Naive thymus-derived CD4-positive, alpha-beta T cell (primary cell): ENCODE measurements around the gene GRB10. TPM values are rescaled to one million over a fixed set of nuclear protein-coding genes. Genes with fewer than 3 reads are reported as not detected.
"Not testable (repeated sequence)": the region's sequence is repeated elsewhere in the genome, so short reads cannot be mapped to it uniquely, and the experiment has no call there.

Source experiments
- ATAC-seq: fragments of 150-1000 bp; cut with Tn5 transposase; 2 replicates; pipeline ENCODE4 v1.10.0; 2021; ENCODE audit warnings: mild to moderate bottlenecking, moderate library complexity
- CTCF ChIA-PET: fragments of 350-600 bp; sonication (Branson Sonifier 250); formaldehyde crosslinking; loops from one replicate; lab custom pipeline; 2021; ENCODE audit warnings: antibody characterized with exemption; lab: Charles Lee
- POLR2A ChIA-PET: fragments of 350-600 bp; sonication (Branson Sonifier 250); formaldehyde crosslinking; loops from one replicate; lab custom pipeline; 2021; ENCODE audit warnings: antibody characterized with exemption, inconsistent platforms; lab: Charles Lee
- DNase-seq, 9 donors: peaks; one replicate each; pipeline versions ENCODE4 v3.0.0 to v3.0.0-alpha.2; 2020 to 2022; ENCODE audit warnings: mixed read lengths in 1 of 9
- H3K27ac ChIP-seq: one replicate; pipeline ENCODE4 v1.7.0; 2013; ENCODE audit warnings: mild to moderate bottlenecking, low read depth, low read length, moderate library complexity
- H3K27me3 ChIP-seq, 2 donors: one replicate each; pipeline ENCODE4 v1.7.0; 2013; ENCODE audit warnings: low read length in 2 of 2, mild to moderate bottlenecking in 2 of 2, moderate library complexity in 2 of 2; ENCODE audit not compliant: control insufficient read depth in 2 of 2, insufficient read depth in 2 of 2
- H3K36me3 ChIP-seq, 3 experiments: 1 replicate in 2 of 3; 2 replicates in 1 of 3; pipeline ENCODE4 v1.7.0; 2013; ENCODE audit warnings: low read length in 3 of 3, mild to moderate bottlenecking in 3 of 3, moderate library complexity in 1 of 3; ENCODE audit not compliant: insufficient read depth in 3 of 3, control insufficient read depth in 2 of 3
- H3K4me1 ChIP-seq, 2 donors: one replicate each; pipeline ENCODE4 v1.7.0; 2013; ENCODE audit warnings: low read length in 2 of 2, mild to moderate bottlenecking in 2 of 2, moderate library complexity in 1 of 2; ENCODE audit not compliant: control insufficient read depth in 2 of 2, insufficient read depth in 2 of 2
- H3K4me3 ChIP-seq: 2 replicates; pipeline ENCODE4 v1.7.0; 2013; ENCODE audit warnings: mild to moderate bottlenecking, low read length
- H3K9me3 ChIP-seq, 3 experiments: 1 replicate in 2 of 3; 2 replicates in 1 of 3; pipeline ENCODE4 v1.7.0; 2013; ENCODE audit warnings: low read length in 3 of 3; ENCODE audit not compliant: control insufficient read depth in 2 of 3
- H3K27ac Mint-ChIP-seq, 9 donors: one replicate each; pipeline ENCODE4 v1.8.0; 2020 to 2022; ENCODE audit warnings: mixed read lengths in 9 of 9, mild to moderate bottlenecking in 8 of 9, moderate library complexity in 5 of 9, inconsistent platforms in 2 of 9
- H3K27me3 Mint-ChIP-seq, 5 donors: one replicate each; pipeline ENCODE4 v1.8.0; 2021 to 2022; ENCODE audit warnings: mixed read lengths in 5 of 5, mild to moderate bottlenecking in 1 of 5
- H3K36me3 Mint-ChIP-seq, 5 donors: one replicate each; pipeline ENCODE4 v1.8.0; 2020 to 2022; ENCODE audit warnings: mixed read lengths in 5 of 5, mild to moderate bottlenecking in 3 of 5, inconsistent platforms in 1 of 5
- H3K4me1 Mint-ChIP-seq, 7 donors: one replicate each; pipeline ENCODE4 v1.8.0; 2020 to 2022; ENCODE audit warnings: mixed read lengths in 7 of 7, mild to moderate bottlenecking in 3 of 7, inconsistent platforms in 1 of 7
- H3K4me3 Mint-ChIP-seq, 10 donors: one replicate each; pipeline ENCODE4 v1.8.0; 2020 to 2022; ENCODE audit warnings: mild to moderate bottlenecking in 10 of 10, mixed read lengths in 10 of 10, moderate library complexity in 6 of 10, inconsistent platforms in 2 of 10
- H3K9me3 Mint-ChIP-seq, 11 donors: one replicate each; pipeline ENCODE4 v1.8.0; 2020 to 2022; ENCODE audit warnings: mixed read lengths in 11 of 11, mild to moderate bottlenecking in 4 of 11, inconsistent platforms in 1 of 11, moderate library complexity in 1 of 11
- intact Hi-C, 2 donors: fragments of 100-400 bp; cut with micrococcal nuclease; formaldehyde crosslinking; loops; one replicate each; pipeline ENCODE4 v1.15.1; 2023
- polyA plus RNA-seq, 2 donors: library from polyadenylated mRNA; unstranded; fragments of 300-500 nt; fragmentation: Illumina TruSeq; gene quantifications; one replicate each; pipeline ENCODE4 v1.2.3, GENCODE V29; 2021
- total RNA-seq, 6 experiments: library from RNA in 5 of 6; stranded (reverse) in 5 of 6; gene quantifications; 1 replicate in 5 of 6; 2 replicates in 1 of 6; pipeline ENCODE4 v1.2.3 and lab custom pipeline; 2021 to 2026

GRB10 gene
- total and polyA plus RNA-seq, 7 experiments from 2014 or later, result 2.6 to 10.6 (median 6.2) TPM

DNA sequence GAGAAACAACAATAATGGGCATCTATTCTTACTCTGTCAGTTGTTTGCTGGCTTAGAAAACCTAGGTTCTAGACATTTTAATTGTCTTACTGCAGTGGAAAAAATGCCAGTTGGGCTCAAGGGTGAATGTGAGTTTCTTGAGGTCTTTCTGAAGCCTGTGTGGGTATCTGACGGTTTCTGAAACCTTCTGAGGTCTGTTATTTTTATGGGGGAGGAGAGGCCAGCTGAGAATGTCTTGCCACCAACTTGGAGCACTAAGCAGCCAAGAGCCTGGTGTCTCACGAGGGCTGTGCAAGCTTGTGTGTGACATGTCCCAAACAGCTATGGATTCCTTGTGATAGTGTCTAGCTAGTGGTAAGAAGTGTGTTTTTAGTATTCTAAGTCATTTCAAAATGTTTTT lies 193.3 kb downstream of the GRB10 start:
- ChIA-PET POLR2A (interaction anchor here (1.1 kb wide), 1 partner anchor 17 kb away, joined by 3 read pairs; no protein-coding TSS in a partner anchor), CTCF (no interaction called here)
- ATAC-seq, result no peak

DNA sequence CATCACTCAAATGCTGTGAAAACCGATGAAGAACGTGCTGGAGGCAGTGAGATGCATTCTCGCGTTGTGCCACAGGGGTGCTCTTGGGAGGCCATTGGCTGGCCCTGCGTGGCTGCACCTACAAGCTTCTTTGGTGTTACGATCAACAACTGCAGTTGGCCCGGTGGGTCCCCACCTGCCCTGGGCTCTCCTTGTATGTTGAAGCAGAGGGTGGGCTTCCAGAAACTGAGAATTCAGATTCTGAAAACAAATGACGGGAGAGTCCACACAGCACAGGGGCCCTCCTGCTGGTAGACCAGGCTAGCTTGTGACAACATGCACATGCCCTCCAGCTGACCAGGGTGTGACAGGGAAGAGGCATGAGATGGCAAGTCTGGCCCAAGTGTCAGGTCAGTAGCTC lies 193.8 kb downstream of the GRB10 start:
- Mint-ChIP-seq H3K36me3 (peaks cover 0 to 14% (median 4%) of the 10 kb centered on the region in 5 donors), H3K27me3 (peaks cover 6 to 11% (median 8%) of the 10 kb centered on the region in 5 donors), H3K4me3 (no peak overlapping the region), H3K9me3 (peaks cover 0 to 19% (median 3%) of the 10 kb centered on the region in 11 donors), H3K27ac (no peak overlapping the region), H3K4me1 (no peaks in the 10 kb centered on the region)
- ChIA-PET CTCF (no interaction called here), POLR2A (no interaction called here)
- H3K27ac ChIP-seq, result no peak overlapping the region
- H3K4me1 ChIP-seq, result no peaks in the 10 kb centered on the region
- DNase-seq (no peak), ATAC-seq (peak; percentile 22)
- H3K9me3 ChIP-seq, result peaks cover 0 to 7% (median 0%) of the 10 kb centered on the region in 3 experiments
- intact Hi-C loops, result no loop called here
- peaks cover 0 to 6% (median 0%) of the 10 kb centered on the region in 3 experiments for H3K36me3 ChIP-seq
- H3K27me3 ChIP-seq, result no peaks in the 10 kb centered on the region
- no peak overlapping the region for H3K4me3 ChIP-seq

More for the DNA sequence above, 193.3 kb downstream of the GRB10 start:
- H3K27me3 ChIP-seq, result no peaks in the 10 kb centered on the region
- peaks cover 6 to 11% (median 7%) of the 10 kb centered on the region in 5 donors for H3K27me3 Mint-ChIP-seq
- no peaks in the 10 kb centered on the region for H3K4me1 ChIP-seq
- H3K4me3 ChIP-seq, result no peak overlapping the region
- H3K9me3 Mint-ChIP-seq, result peaks cover 0 to 16% (median 0%) of the 10 kb centered on the region in 11 donors
- intact Hi-C loops, result no loop called here
- peak overlapping the region in 1 of 9 donors; percentile 36 for H3K27ac Mint-ChIP-seq
- H3K36me3 Mint-ChIP-seq, result peaks cover 0 to 14% (median 4%) of the 10 kb centered on the region in 5 donors
- no peak overlapping the region for H3K27ac ChIP-seq
- no peak for DNase-seq
- H3K4me3 Mint-ChIP-seq, result no peak overlapping the region
- H3K36me3 ChIP-seq, result peaks cover 0 to 6% (median 0%) of the 10 kb centered on the region in 3 experiments
- peaks cover 0 to 3% (median 0%) of the 10 kb centered on the region in 3 experiments for H3K9me3 ChIP-seq
- peaks cover 0 to 4% (median 0%) of the 10 kb centered on the region in 7 donors for H3K4me1 Mint-ChIP-seq

DNA sequence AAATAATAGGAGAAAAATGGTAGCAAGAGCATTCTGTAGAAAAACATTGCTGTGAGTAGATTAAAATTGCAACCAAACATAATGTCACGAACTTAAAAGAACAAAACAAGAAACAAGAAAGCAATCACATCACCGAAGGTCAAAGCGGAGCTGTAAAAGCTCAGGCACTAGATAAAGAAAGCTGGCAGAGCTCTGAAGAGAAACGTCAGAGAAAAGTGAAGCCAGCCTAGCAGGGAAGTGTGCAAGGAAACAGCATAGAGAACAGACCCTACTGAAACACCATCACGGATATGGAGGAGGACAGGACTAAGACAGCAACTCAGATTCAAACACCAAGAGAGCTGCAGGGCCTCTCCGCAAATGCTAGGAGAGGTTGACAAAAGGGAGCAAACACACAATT lies 195.0 kb downstream of the GRB10 start:
- POLR2A ChIA-PET, result no interaction called here
- no peaks in the 10 kb centered on the region for H3K27me3 ChIP-seq
- intact Hi-C loops, result no loop called here
- no peak overlapping the region for H3K4me3 ChIP-seq
- peaks cover 0 to under 1% (median 0%) of the 10 kb centered on the region in 3 experiments for H3K36me3 ChIP-seq
- no peak overlapping the region for H3K27ac ChIP-seq
- Mint-ChIP-seq H3K4me1 (no peaks in the 10 kb centered on the region), H3K27ac (no peak overlapping the region), H3K27me3 (peaks cover 6 to 14% (median 9%) of the 10 kb centered on the region in 5 donors), H3K4me3 (no peak overlapping the region), H3K36me3 (peaks cover 0 to 12% (median 1%) of the 10 kb centered on the region in 5 donors), H3K9me3 (peaks cover 0 to 31% (median 11%) of the 10 kb centered on the region in 11 donors)
- no peak for DNase-seq
- no peak for ATAC-seq
- no peaks in the 10 kb centered on the region for H3K4me1 ChIP-seq
- H3K9me3 ChIP-seq, result peaks cover 0 to 16% (median 0%) of the 10 kb centered on the region in 3 experiments
- CTCF ChIA-PET, result no interaction called here

DNA sequence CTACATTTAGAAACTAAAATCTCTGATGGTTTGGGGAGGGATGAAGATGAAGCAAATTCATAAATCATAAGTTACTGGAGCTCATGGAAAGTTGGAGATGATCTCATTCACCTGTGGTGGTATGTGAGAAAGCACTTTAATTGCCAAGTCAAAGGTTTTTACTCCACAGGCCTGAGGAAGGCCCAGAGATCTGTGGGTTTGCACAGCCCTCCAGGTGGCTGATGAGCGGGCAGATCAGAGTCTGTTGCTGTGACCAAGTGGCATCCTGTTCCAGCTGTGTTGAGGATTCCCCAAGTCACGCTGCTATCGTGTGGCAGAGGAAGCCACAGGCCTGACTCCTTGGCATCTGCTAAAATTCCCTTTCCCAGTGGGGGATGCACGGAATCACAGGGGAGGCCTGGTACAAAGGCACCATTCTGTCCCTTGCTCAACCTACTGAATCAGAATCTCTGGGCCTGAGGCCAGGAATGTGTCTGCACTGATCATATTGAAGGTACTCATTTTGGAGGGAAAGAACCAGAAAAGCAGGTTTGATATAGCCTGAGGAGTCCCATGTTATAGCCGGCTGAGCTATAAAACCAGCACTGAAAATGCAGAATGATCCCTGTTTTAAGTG lies 197.8 kb downstream of the GRB10 start:
- peaks cover 0 to 16% (median 0%) of the 10 kb centered on the region in 3 experiments for H3K9me3 ChIP-seq
- no peak overlapping the region for H3K27ac ChIP-seq
- Mint-ChIP-seq H3K4me1 (no peaks in the 10 kb centered on the region), H3K9me3 (peaks cover 0 to 40% (median 11%) of the 10 kb centered on the region in 11 donors), H3K27ac (no peak overlapping the region), H3K27me3 (peaks cover 8 to 22% (median 12%) of the 10 kb centered on the region in 5 donors), H3K4me3 (no peak overlapping the region), H3K36me3 (peaks cover 0 to 7% (median 0%) of the 10 kb centered on the region in 5 donors)
- ATAC-seq, result no peak
- no peak for DNase-seq
- H3K27me3 ChIP-seq, result no peaks in the 10 kb centered on the region
- no peaks in the 10 kb centered on the region for H3K36me3 ChIP-seq
- POLR2A ChIA-PET, result no interaction called here
- H3K4me3 ChIP-seq, result no peak overlapping the region
- CTCF ChIA-PET, result no interaction called here
- intact Hi-C loops, result no loop called here
- H3K4me1 ChIP-seq, result no peaks in the 10 kb centered on the region

DNA sequence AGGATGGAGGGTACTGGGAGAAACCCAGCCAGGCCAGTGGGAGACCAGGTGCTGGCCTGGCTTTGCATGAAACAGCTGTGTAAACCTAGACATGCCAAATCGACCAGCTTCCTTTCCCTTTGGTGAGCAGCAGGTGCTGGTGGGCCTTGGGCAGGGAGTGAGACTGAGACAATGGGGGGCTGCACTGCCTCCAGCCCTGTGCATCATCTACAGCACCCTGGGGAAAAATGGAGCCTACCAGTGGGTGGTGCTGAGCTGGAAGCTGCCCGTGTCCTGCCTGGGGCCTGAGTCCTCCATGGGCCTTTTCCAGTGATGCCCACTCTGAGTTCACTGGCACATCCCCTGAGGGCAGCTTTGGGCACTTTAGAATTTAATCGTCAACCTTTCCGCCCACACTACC lies 198.3 kb downstream of the GRB10 start:
- peaks cover 8 to 22% (median 12%) of the 10 kb centered on the region in 5 donors for H3K27me3 Mint-ChIP-seq
- no peak overlapping the region for H3K4me3 Mint-ChIP-seq
- CTCF ChIA-PET, result no interaction called here
- H3K27ac Mint-ChIP-seq, result no peak overlapping the region
- POLR2A ChIA-PET, result no interaction called here
- H3K9me3 Mint-ChIP-seq, result peaks cover 0 to 40% (median 11%) of the 10 kb centered on the region in 11 donors
- Histone ChIP-seq H3K9me3 (peaks cover 0 to 16% (median 0%) of the 10 kb centered on the region in 3 experiments), H3K4me3 (no peak overlapping the region), H3K27me3 (no peaks in the 10 kb centered on the region), H3K4me1 (no peaks in the 10 kb centered on the region), H3K27ac (no peak overlapping the region), H3K36me3 (no peaks in the 10 kb centered on the region)
- ATAC-seq, result no peak
- peaks cover 0 to 7% (median 0%) of the 10 kb centered on the region in 5 donors for H3K36me3 Mint-ChIP-seq
- DNase-seq, result no peak
- intact Hi-C loops, result no loop called here
- no peaks in the 10 kb centered on the region for H3K4me1 Mint-ChIP-seq

DNA sequence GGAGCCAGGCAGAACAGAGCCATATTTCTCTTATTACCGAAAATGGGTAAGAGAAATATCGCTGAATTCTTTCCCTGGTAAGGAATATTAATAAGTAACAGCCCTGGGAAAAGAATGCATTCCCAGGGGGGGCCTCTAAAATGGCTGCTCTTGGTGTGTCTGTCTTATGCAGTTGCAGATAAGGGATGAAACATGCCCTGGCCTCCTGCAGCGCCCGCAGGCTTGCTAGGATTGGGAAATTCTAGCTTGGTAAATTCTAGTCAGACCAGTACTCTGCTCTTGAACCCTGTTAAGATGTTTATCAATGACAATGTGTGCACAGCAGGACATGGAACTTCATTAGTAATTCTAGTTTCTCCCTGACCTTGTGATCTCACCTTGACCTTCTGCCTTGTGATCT lies 199.4 kb downstream of the GRB10 start:
- ATAC-seq, H3K4me3 Mint-ChIP-seq, H3K27ac ChIP-seq, H3K4me1 Mint-ChIP-seq, H3K27me3 ChIP-seq, H3K36me3 ChIP-seq, H3K4me3 ChIP-seq, intact Hi-C loops, H3K36me3 Mint-ChIP-seq, H3K4me1 ChIP-seq, POLR2A ChIA-PET, DNase-seq, CTCF ChIA-PET, H3K27ac Mint-ChIP-seq: not testable (repeated sequence)
- H3K9me3 ChIP-seq, result peaks cover 0 to 16% (median 0%) of the 10 kb centered on the region in 3 experiments
- peaks cover 8 to 22% (median 12%) of the 10 kb centered on the region in 5 donors for H3K27me3 Mint-ChIP-seq
- H3K9me3 Mint-ChIP-seq, result peaks cover 0 to 40% (median 11%) of the 10 kb centered on the region in 11 donors
